Stimulated activated CD4-positive, alpha-beta T cell treated with anti-CD3 and anti-CD28 coated beads, Interleukin-4, amount 100 ng/mL, for 48 hours (primary cell): ENCODE measurements around the gene RADIL.
"Not testable (repeated sequence)": the region's sequence is repeated elsewhere in the genome, so short reads cannot be mapped to it uniquely, and the experiment has no call there.

Experiments
- DNase-seq, 2 donors: peaks; one replicate each; pipeline ENCODE4 v3.0.0-alpha.2; 2020; ENCODE audit warnings: low read depth in 2 of 2

RADIL gene, protein sequence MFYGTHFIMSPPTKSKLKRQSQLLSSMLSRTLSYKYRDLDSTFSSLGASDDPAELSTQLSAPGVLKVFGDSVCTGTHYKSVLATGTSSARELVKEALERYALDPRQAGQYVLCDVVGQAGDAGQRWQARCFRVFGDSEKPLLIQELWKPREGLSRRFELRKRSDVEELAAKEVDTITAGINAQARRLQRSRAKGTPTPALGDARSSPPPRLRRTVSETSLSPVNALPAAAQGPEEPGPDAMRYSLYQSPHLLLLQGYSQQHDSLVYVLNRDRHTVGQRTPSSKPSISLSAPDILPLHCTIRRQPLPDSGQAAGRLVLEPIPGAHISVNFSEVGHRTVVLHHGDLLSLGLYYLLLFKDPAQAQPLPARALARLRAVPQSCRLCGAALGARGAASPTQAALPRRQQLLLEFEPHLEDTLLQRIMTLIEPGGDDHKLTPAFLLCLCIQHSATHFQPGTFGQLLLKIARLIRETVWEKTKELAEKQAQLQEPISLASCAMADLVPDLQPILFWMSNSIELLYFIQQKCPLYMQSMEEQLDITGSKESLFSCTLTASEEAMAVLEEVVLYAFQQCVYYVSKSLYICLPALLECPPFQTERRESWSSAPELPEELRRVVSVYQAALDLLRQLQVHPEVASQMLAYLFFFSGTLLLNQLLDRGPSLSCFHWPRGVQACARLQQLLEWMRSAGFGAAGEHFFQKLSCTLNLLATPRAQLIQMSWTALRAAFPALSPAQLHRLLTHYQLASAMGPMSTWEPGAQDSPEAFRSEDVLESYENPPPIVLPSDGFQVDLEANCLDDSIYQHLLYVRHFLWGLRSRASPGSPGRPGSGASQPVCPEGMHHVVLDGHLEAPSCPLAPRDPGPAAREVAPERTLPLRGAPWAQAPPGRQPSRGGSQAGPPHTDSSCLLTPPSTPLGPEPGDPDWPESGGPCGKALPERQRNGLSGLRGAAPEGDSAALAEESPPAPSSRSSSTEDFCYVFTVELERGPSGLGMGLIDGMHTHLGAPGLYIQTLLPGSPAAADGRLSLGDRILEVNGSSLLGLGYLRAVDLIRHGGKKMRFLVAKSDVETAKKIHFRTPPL

DNA sequence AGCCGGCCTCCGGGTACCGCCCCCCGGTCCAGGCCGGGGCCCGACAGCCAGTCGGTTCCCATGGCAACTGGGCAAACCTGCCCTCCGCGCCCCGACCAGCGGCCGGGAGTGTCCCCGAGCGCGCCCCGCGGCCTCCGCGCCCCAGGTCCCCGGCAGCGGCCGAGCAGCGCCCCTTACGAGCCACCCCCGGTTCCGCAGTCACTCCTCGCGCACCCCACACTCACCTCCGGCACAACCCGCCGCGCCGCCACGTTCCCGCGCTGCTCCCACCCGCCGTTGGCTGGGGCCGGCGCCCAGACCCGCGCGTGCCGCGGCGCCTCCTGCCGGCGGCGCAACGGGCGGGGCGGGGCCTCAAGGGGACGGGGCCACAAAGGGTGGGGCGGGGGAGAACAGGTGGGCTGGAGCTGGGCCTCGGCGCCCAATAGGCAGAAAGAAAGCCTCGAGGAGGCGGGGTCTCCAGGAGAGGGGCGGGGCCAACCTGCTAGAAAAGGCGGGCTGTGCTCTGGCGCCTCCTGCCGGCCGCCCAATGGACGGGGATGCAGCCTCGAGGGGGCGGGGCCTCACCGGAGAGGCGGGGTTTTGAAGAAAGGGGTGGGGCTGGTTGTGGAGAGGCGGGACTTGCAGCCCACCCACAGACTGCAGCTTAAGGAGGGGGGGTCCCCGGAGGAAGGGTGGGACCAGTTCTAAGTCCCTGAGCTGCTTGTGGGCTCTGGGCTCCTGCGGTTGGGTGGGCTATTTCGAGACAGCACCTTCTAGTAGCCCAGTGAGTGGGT is at the start of gene RADIL:
Gene RADIL, minus strand, starts transcription at position 345 of the 773 bp plus-strand sequence. CDS start 5,577 bp downstream, outside the sequence.
- peak; percentile 89 to 98 for DNase-seq

DNA sequence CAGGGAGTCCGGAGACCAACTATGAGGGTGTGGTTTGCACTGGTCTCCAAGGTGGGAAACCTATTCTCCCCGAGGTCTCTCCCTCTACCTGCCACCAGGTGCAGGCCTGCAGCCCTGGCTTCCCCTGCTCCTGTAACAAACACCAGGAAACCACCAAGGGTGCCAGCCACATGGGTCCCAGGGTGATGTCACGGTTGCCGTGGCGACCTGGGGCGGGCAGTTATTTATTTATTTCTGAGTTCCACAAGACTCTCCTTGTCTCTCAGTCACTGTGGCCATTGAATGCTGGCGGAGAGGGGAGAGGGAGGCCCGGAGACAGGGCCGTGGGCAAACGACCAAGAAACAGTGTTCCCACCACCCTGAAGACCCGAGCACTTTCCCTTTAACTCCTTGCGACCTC is 48.4 kb upstream of the RADIL start:
- DNase-seq, result no peak

DNA sequence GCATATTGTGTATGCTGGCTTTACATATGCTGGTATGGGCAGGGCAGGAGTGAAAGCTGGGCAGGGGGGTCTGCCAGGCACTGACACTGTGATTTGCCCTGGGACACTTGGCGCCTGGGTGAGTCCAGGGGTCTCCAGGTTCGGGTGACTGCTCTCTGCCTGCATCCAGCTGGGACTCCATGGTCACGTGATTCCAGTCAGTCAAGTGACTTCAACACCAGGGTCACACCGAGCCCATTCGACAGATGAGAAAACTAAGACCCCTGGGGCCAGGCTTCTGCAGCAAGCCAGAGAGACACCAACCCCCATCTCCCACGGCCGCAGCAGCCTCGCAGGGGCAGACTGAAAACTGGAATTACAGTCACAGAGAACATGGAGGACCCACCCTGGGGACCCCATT is 45.5 kb upstream of the RADIL start:
- no peak for DNase-seq

DNA sequence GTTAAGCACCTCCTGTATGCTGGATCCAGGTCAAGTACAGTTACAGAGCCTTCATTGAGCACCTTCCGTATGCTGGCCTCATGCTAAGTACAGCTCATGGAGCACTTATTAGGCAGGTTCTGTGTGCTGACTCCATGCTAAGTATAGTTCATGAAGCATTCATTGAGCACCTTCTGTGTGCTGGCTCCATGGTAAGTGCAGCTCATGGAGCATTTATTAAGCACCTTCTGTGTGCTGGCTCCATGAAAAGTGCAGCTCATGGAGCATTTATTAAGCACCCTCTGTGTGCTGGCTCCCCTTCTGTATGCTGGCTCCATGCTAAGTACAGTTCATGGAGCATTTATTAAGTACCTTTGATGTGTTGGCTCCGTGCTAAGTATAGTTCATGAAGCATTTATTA is 44.9 kb upstream of the RADIL start:
- DNase-seq, result no peak

DNA sequence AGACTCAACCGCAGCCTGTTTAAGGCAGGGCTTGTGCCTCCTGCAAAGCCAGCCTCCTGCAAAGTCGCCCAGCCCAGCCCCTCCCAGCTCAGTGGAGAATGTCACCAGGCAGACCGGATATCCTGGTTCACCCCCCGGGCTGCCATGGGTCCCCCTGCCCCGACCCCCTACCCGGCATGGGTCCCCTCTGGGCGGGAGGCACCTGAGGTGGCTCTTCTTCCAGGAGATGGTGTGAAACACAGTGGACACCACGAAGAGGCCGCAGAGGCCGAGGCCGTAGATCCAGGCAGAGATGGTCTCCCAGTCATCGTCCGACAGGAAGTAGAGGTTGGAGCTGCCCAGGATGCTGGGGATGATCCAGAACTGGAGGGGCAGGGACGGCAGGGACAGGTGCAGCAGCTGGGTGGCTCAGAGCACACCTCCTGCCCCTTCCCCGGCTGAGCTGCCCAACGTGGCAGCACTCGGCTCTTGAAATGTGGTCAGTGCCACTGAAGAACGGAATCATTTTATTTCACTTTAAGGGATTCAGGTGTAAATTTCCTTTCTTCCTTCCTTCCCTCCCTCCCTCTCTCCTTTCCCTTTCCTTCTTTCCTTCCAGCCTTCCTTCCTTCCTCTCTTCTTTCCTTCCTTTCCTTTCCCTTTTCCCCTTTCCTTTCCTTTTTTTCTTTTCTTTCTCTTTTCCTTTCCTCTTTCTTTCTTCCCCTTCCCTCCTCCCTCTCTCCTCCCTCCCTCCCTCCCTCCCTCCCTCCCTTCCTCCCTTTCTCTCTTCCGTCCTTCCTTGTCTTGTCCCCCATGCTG is 36.7 kb upstream of the RADIL start:
- DNase-seq, result no peak

DNA sequence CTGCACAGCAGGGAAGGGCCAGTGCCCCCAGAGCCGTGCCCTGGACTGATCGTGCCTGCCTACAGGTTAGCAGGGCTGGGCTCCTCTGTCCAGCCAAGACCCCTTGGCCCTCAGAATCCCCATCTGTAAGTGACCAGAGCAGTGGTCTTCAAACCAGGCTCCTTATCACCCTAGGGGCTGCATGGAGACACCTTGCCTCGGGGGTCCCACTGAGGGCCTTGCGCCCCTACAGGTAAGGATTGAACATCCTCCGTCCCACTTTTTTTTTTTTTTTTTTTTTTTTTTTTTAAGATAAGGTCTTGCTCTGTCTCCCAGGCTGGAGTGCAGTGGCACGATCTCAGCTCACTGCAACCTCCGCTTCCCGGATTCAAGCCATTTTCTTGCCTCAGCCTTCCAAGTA is 32.6 kb upstream of the RADIL start:
- no peak for DNase-seq

DNA sequence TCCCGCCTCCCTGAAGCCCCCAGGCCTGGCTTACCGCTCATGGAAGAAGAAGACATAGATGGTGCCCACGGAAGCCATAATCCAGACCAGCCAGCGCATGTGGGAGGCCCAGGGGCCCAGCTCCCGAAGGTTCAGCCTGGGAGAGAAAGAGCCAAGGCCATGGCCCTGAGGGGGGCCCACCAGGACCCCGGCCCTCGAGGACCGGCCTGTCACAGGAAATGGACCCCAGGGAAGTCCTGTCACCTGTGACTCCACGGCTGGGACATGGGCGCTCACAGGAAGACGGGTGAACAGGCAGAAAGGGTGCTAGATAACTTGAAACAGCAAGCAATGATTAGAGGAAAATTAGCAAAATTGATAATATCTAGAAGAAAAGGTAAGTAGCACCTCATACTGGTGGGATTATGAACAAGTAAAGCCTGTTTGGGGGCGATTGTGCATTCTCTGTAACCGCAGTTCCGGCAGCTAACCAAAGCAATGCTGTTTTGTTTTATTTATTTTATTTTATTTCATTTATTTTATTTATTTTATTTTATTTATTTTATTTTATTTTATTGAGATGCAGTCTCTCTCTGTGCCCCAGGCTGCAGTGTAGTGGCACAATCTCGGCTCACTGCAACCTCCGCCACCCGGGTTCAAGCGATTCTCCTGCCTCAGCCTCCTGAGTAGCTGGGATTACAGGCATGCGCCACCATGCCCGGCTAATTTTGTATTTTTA is 27.8 kb upstream of the RADIL start:
- DNase-seq, result no peak

DNA sequence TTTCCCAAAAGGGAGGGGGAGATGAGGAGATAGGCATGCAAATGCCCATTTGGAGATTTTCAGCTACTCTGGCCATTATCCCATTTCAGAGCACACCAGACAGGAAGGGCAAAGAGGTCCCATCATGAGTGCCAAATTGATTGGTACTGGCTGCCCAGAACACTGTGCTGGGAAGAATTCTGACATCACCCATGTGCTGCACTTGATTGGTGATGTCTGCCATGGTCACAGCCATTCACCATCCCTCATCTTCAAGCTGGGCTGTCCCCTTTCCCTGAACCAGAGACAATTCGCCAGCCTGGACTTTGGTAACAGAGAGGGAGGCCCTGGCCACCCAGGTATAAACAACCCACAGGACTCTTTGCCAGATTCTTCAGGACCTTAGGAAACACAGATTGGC is 23.2 kb upstream of the RADIL start:
- DNase-seq, result no peak

DNA sequence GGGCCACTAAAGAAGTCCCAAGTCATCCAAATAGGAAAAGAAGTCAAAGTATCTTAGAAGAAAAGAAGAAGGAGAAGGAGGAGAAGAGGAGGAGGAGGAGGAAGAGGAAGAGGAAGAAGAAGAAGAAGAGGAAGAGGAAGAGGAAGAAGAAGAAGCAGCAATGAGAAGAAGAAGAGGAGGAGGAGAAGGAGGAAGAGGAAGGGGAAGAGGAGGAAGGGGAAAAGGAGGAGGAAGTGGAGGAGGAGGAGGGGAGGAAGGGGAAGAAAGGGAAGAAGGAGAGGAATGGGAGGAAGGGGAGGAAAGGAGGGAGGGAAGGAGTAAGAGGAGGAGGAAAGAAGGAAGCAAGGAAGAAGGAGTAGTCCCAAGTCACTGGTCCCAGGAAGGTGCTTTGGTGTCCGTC is 21.7 kb upstream of the RADIL start:
- DNase-seq, result no peak

DNA sequence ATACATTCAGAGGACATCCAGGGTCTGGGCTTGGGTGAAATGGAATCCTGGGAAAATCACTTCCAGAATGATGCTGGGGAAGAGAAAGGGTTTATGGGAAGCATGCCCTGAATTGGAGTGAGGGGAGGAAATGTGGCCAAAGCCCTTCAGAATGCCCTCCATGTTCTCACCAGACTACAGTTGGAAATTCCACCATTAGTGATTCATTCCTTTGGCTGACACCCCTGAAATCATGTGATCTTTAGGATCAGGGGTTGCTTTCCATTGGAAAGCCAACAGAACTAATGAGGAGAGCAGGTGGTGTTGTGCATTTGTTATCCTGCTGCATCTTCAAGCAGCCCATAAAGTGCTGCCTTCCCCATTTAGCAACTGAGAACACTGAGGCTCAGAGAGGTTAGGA is 20.8 kb upstream of the RADIL start:
- no peak for DNase-seq

DNA sequence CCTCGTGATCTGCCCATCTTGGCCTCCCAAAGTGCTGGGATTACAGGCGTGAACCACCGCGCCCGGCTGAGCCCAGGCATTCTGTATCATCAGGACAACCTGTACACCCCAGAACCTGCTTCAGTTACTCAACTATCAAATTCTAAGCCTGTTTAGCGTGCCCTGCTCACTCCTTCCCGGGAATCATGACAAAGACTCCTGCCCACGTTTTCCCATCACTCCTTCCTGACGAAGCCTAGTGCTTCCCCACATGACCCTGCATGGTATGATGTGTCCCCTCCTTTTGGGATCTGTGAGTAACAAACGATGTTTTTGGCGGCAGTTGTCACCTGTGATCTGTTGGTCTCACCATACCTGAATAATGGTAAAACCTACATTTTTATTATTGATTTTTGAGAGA is 12.2 kb upstream of the RADIL start:
- no peak for DNase-seq

DNA sequence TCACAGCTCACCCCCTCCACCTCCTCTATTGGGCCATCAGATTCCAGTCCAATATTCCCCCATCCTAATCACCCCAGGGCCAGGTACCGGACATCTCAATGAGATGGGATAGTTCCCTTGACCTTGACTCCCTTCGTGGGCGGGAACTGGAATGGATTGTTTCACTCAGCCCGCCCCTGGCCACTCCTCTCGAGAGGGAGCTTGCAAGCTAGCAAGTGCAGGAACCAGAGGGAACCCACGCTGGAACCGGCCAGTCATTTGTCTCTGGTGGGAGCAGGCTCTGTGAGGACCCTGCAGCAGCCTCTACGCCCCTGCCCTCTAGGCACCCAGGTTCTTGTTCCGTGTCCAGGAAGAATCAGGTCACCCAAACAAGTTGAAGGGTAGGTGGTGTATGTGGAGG is 11.0 kb upstream of the RADIL start:
- DNase-seq, result no peak

DNA sequence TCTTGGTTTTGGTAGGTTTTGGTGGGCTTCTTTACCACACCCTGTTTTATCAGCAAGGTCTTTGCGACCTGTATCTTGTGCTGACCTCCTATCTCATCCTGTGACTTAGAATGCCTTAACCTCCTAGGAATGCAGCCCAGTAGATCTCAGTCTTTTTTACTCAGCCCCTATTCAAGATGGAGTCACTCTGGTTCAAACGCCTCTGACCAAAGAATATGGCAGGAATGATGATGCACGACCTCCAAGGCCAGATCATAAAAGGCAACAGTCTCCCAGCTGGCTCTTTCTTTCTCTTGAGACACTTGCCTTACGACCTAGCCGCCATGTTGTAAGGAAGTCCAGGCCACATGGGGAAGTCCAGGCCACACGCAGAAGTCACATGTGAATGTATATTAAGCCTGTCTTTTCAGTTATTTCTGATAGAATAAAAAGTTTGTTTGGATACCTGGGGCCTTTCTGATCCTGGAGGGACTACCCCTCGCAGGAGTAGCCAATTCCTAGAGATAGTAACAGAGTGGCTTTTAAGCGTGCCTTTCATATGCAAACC is 10.5 kb upstream of the RADIL start:
- no peak for DNase-seq

DNA sequence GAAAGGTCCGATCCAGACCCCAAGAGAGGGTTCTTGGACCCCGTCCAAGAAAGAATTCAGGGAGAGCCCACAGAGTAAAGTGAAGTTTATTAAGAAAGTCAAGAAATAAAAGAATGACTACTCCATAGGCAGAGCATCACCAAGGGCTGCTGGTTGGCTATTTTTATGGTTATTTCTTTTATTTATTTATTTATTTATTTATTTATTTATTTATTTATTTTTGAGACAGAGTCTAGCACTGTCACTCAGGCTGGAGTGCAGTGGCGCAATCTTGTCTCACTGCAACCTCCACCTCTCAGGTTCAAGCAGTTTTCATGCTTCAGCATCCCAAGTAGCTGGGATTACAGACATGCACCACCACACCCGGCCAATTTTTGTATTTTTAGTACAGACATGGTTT is 9.7 kb upstream of the RADIL start:
- not testable (repeated sequence) for DNase-seq

DNA sequence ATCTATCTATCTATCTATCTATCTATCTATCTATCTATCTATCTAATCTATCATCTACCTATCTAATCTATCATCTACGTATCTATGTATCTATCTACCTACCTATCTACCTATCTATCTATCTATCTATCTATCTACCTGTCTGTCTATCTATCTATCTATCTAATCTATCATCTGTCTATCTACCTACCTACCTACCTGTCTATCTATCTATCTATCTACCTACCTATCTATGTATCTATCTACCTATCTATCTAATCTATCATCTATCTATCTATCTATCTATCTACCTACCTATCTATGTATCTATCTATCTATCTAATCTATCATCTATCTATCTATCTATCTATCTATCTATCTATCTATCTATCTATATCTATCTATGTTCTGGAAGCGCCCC is 8.0 kb upstream of the RADIL start:
- DNase-seq, result not testable (repeated sequence)

DNA sequence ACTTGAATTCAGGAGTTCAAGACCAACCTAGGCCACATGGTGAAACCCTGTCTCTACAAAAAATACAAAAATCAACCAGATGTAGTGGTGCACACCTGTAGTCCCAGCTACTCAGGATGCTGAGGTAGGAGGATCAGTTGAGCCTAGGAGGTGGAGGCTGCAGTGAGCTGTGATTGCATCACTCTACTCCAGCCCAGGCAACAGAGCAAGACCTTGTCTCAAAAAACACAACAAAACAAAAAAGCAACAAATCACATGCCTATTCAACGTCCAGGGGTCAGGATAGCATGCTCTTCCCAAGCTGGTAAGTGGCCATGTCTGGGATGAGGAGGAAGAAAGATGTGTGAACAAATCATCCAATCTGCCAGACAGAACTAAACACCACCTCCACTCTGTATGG is 6.2 kb upstream of the RADIL start:
- DNase-seq, result no peak

DNA sequence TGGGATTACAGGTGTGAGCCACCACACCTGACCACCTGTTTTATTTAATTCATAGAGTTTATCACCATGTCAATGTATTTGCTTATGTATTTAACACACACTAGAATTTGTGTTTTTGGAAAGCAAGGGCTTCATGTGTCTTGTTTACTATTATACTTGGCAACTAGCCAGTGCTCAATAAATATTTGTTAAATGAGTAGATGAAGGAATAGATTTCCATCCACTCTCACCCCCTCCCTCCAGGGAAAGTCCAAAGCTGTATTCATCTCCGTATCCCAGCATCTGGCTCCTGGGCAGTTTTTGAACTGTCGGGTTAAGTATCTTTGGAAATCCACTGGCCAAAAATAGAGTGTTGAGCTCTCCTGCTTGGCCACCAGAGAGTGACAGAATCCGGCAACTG is 4.6 kb upstream of the RADIL start:
- no peak for DNase-seq

DNA sequence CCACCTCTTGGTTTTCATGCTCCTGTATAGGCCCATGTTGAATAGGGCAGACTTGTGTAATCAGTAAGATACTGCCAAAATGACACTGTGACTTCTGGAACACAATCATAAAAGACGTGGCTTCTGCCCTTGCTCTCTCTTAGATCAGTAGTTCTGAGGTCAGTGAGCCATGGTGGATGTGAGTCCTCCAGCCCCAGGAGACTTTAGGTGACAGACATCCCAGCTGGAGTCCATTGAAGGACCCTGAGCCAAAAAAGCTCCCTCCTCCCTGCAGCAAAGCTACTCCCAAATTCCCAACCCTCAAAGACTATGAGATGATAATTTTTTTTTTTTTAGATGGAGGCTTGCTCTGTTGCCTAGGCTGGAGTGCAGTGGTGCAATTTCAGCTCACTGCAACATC is 3.2 kb upstream of the RADIL start:
- DNase-seq, result no peak

DNA sequence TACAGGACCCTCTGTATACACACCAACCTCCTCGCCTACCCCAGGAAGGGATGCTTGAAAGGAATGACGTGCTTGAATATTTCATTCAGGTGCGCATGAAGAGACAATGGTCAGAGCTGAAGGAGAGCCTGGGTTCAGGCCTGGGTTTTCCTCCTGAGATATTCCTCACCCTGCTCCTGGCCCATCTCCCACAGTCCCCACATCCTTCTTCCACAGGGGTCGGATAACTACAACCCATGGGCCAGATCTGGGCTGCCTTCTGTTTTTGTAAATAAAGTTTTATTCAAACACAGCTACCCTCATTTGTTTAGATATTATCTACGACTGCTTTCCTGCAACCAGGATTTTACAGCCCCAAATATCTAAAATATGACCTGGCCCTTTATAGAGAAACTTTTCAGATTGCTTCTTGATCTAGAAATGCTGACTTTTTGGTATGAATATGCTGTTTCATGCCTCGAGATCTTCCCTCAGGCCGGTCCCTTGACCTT is 1.8 kb upstream of the RADIL start:
- DNase-seq, result no peak

DNA sequence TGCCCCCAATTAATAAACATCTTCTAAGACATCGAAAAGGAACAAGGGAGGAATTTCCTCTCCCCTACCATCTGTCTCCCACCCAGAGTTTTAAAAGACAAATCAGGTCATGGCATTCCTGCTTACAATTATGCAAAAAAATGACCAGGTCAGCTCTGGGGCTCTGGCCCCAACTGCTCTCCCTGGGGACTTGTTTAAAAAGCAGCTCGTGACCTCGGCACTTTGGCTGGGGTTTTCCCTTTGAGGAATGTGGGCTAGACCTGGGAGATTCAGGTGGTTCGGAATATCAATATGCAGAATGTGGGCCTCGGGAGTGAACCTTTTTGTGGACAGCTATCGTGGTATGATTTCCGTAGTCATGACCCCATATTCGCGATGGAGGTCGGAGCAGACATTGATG is 648 bp upstream of the RADIL start:
- DNase-seq, result no peak
